ENCODE data around the gene OBI1. TPM values are rescaled to one million over a fixed set of nuclear protein-coding genes. Genes with fewer than 3 reads are reported as not detected.

Gene OBI1
- total RNA-seq, 1 experiment from 2014 or later = 14.0 TPM

- BruUV-seq (replicated peaks) = no TSS peak
- ChIA-PET RAD21 (ENCODE audit: low non-redundant PET in 1 of 2, low total read pairs in 2 of 2, uncharacterized antibody in 2 of 2, unreplicated experiment in 2 of 2) (no interaction called here), CTCF (no interaction called here), POLR2A (no interaction called here)
- H3K36me3 ChIP-seq (ENCODE audit: control insufficient read depth in 1 of 2, insufficient read depth in 2 of 2, low read length in 2 of 2) = no peaks in the 10 kb centered on the region
- intact Hi-C loops (cut with micrococcal nuclease) = no loop called here
- peaks cover 21% of the 10 kb centered on the region for H3K27me3 ChIP-seq (ENCODE audit: insufficient read depth, low read length)
- H3K9ac ChIP-seq (ENCODE audit: low read length) = no peak overlapping the region
- TF ChIP-seq TCF7L2 (IDR thresholded peaks at IDR 0.05; ENCODE audit: borderline replicate concordance, extremely low read depth, insufficient read depth, insufficient read length) (no peak), MAX (IDR thresholded peaks at IDR 0.05) (no peak), REST (IDR thresholded peaks at IDR 0.05; ENCODE audit: low read depth) (no peak), CTCF (IDR thresholded peaks at IDR 0.05 in 2 of 3, conservative IDR thresholded peaks at IDR 0.05 in 1 of 3; ENCODE audit: borderline replicate concordance in 1 of 3, insufficient read depth in 1 of 3, low read depth in 2 of 3, low read length in 2 of 3) (no peak), YY1 (IDR thresholded peaks at IDR 0.05; ENCODE audit: extremely low read depth, insufficient replicate concordance, low read depth, low read length) (no peak), POLR2A (IDR thresholded peaks at IDR 0.05; ENCODE audit: borderline replicate concordance, extremely low read depth, insufficient read depth, insufficient read length) (no peak), ELF1 (IDR thresholded peaks at IDR 0.05; ENCODE audit: borderline replicate concordance, low read depth) (no peak), SP1 (IDR thresholded peaks at IDR 0.05; ENCODE audit: low read depth) (no peak), CBX3 (IDR thresholded peaks at IDR 0.05; ENCODE audit: low read depth) (no peak), ZNF274 (IDR thresholded peaks at IDR 0.05; ENCODE audit: low read depth, low read length) (no peak), SRF (IDR thresholded peaks at IDR 0.05; ENCODE audit: low read depth) (no peak), RAD21 (IDR thresholded peaks at IDR 0.05; ENCODE audit: low read depth) (no peak), EZH2phosphoT487 (IDR thresholded peaks at IDR 0.05; ENCODE audit: borderline replicate concordance) (no peak), EGR1 (IDR thresholded peaks at IDR 0.05; ENCODE audit: low read depth) (no peak), CEBPB (IDR thresholded peaks at IDR 0.05; ENCODE audit: low read depth) (no peak), POLR2AphosphoS5 (IDR thresholded peaks at IDR 0.05; ENCODE audit: low read depth, low read length) (no peak), FOSL1 (IDR thresholded peaks at IDR 0.05; ENCODE audit: low read depth) (no peak), EZH2 (IDR thresholded peaks at IDR 0.05) (no peak)
- TF ChIP-seq, protein P1, sequence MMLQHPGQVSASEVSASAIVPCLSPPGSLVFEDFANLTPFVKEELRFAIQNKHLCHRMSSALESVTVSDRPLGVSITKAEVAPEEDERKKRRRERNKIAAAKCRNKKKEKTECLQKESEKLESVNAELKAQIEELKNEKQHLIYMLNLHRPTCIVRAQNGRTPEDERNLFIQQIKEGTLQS (IDR thresholded peaks at IDR 0.05) = no peak
- TF ChIP-seq, protein P2, sequence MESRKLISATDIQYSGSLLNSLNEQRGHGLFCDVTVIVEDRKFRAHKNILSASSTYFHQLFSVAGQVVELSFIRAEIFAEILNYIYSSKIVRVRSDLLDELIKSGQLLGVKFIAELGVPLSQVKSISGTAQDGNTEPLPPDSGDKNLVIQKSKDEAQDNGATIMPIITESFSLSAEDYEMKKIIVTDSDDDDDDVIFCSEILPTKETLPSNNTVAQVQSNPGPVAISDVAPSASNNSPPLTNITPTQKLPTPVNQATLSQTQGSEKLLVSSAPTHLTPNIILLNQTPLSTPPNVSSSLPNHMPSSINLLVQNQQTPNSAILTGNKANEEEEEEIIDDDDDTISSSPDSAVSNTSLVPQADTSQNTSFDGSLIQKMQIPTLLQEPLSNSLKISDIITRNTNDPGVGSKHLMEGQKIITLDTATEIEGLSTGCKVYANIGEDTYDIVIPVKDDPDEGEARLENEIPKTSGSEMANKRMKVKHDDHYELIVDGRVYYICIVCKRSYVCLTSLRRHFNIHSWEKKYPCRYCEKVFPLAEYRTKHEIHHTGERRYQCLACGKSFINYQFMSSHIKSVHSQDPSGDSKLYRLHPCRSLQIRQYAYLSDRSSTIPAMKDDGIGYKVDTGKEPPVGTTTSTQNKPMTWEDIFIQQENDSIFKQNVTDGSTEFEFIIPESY (IDR thresholded peaks at IDR 0.05; ENCODE audit: extremely low read depth, insufficient replicate concordance, low read length) = no peak
- H3K9me3 ChIP-seq (ENCODE audit: control insufficient read depth in 1 of 2, insufficient read depth in 1 of 2, low read depth in 1 of 2, low read length in 2 of 2) = no peaks in the 10 kb centered on the region
- DNase-seq (ENCODE audit: low read depth, low spot score) = no peak
- no peaks in the 10 kb centered on the region for H3K9me2 ChIP-seq (ENCODE audit: insufficient read depth)
- H3K79me2 ChIP-seq (ENCODE audit: insufficient read depth, low read length) = no peaks in the 10 kb centered on the region
- H3K4me1 ChIP-seq (ENCODE audit: control insufficient read depth in 1 of 2, insufficient read depth in 2 of 2, low read length in 2 of 2) = no peaks in the 10 kb centered on the region
- H3K27ac ChIP-seq (ENCODE audit: low read depth, low read length) = no peak overlapping the region
- H4K20me1 ChIP-seq (ENCODE audit: insufficient read depth) = no peaks in the 10 kb centered on the region
- no peak overlapping the region for H3K4me2 ChIP-seq (ENCODE audit: low read length)
- no peak for ATAC-seq
- no peak overlapping the region for H3K4me3 ChIP-seq (replicated peaks in 1 of 2; ENCODE audit: low read depth in 1 of 2, low read length in 2 of 2)
- H2AFZ ChIP-seq (ENCODE audit: low read depth, low read length, poor library complexity, severe bottlenecking) = no peak overlapping the region
Observed at GRCh38 chr13:78599645-78600279, 59.2 kb downstream of the OBI1 start.
